Measurements from ENCODE around the gene CAMTA1.

CAMTA1 gene

DNA sequence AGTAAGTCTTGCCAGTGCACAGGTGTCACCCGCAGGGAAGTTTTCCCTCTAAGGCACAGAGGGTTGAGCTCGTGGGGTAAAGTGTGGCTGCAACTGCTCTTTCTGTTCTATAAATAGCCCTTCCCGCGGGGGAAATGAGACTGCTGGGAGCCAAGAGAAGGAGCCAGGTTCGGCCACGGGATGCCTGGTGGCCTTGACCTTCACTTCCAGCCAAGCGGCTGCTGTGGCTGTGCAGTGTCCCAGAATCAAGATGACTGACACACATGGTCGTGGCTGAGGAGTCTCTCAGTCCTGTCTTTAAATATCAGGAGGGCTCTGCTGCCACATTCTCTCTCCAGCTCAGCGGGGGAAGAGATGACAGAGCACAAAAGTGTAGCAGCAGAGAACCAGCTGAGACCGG is 831.7 kb downstream of the CAMTA1 start:
- DNase-seq, result peak; percentile 9

- peak; percentile 7 for DNase-seq
Measured at GRCh38 chr1:7617826-7618225, 832.6 kb downstream of the CAMTA1 start.

DNA sequence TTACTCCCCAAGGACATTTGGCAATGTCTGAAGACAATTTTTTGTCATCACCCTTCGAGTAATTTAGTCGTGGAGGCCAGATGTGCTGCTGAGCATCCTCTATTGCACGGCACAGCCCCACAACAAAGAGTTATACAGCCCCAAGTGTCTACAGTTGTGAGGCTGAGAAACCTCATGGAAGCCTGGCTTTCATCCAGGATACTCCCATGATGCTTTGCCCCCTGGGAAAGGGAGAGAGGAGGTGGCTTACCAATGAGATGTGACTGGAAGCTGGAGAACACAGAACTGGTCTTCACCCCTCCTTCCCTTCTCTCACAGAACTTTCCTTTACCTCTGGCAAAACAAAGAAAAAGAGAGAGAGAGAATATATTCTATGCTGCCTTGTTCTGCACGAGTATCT is 834.9 kb downstream of the CAMTA1 start:
- DNase-seq, result no peak

- DNase-seq, result peak; percentile 7
Measured at GRCh38 chr1:7621334-7622219, 836.3 kb downstream of the CAMTA1 start.

DNA sequence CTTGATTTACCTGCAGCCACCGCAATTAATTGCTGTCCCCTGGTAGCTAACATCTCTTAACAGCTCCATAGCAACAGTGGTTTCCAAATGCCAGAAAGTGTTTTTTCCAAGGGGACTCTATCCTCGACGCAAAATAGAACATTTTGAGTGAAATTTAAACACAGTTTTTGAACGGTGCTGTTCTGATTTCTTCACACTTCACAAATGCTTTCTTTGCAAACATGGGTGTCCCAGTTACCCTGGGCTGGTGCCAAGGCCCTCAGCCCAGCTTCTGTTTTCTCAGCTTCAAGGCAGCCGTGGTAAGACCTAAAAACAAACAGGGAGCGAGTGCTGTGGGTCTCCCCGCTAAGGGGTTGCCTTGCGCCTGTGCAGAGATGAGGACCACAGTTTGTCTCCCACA is 838.6 kb downstream of the CAMTA1 start:
- no peak for DNase-seq

DNA sequence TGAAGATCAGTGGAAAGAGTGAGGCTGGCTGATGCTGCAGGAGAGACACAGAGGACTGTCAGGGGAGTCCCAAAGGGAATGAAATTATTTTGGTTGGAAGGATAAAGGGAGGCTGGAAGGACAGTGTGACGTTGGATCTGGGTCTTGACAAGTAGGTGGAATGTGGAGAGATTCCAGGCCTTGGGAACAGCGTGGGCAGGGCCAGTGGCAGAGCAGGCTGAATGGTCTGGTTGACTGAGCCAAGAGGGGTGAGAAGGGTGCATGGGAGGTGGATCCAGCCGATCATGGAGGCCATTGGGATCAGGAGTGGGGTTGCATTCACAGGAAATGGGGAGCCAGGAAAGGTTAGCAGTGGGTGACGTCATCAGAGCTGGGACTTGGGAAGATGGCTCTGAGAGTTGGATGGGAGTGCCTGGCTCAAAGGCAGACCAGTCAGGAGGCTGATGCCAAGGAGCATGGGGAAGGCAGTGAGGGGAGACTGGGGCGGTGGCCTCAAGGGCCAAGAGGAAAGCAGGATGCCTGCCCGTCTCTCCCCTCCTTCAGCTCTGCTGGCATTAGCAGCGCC is 839.6 kb downstream of the CAMTA1 start:
- DNase-seq, result no peak

- DNase-seq, result no peak
Measured at GRCh38 chr1:7625401-7625800, 840.1 kb downstream of the CAMTA1 start.

GRCh38 chr1:7628273-7628672 is 843.0 kb downstream of the CAMTA1 start:
- no peak for DNase-seq

DNA sequence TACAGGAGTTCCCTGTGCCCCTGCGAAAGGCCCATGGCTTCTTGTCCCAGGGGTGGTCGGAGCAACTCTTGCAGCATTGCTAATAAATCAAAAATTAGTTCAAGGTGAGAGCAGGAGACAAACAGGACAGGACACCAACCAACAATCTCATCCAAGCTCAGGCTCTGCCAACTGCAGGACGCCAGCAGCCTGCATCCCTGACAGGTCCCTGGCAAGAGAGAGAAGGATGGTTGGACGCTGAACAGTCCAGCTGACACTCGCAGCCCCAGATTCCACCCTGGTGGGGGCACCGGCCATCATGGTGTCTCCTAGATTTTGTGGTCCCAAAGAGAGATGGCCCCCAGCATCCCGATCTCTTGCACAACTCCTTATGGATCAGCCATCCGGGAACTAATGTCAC is 843.8 kb downstream of the CAMTA1 start:
- no peak for DNase-seq

DNA sequence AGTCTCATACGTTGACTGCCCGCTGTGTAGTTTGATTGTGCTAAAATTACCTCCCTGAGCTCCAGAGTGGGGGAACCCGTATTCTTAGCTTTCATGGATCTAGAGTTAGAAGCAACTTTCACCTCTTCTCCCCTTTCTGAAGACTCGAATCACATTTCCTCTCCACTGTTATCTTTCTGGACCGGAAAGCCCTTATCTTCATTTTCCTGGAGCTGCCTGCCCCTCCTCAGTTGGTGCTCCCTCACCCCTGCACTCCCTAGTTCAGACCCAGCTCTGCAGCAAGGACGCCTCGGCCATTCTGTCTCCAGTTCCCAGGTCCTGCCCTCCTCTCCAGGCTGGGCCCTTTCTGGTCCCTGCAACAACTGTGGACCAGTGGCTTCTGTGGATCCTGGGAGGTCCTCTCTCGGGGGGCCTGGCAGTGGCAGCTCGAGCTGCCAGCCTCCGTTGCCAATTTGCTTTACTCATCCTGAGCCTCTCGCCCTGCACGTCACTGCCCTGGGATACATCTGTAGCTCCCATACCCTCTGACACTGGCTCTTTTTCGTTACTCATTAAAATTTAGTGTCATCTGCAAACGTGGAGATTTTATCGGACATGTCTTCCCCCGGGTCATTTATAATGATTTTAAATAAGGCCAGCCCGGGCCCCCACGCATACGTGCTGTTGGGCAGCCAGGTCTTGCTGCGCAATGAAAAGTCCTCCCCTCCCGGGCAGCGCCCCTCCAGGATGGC is 844.4 kb downstream of the CAMTA1 start:
- DNase-seq, result no peak

DNA sequence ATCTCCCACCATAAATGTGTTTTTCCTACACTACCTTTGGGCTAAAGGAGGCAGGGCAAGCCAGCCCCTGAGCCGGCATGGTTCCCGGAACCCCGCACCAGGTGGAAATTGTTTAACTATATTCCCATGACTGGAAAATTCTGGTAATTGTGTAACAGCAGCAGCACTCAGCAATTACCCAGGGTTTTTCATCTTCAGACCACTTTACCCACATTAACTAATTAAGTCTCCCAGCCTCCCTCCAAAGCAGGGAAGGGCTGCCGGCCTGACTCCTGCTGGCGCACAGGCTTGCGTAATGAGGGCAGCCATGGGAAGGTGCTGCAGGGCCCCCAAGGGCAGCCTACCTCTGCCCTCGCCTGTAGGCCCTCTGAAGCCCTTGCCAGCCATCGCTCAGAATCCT is 845.1 kb downstream of the CAMTA1 start:
- DNase-seq, result no peak

GRCh38 chr1:7632176-7632575 is 846.9 kb downstream of the CAMTA1 start:
- DNase-seq, result no peak

DNA sequence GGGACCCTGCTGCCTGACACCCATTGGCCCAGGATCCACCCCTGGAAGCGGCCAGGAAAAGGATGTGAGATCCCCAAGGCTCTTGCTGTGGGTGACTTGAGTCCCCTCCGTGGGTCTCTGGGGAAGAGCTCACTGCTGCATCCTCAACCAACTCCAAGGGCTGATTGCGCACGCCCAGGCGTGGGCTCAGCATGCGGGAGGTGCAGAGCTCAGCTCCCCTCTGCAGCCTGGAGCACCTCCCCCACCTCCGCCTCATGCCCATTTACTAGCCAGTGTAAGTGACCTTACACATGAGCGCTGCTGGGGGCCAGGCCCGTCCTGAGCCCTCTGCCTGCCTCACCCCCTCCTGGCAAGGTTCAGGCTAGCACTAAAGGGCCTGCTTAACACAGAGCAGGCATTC is 847.4 kb downstream of the CAMTA1 start:
- DNase-seq, result no peak

- no peak for DNase-seq
Measured at GRCh38 chr1:7633506-7634245, 848.4 kb downstream of the CAMTA1 start.

- no peak for DNase-seq
Measured at GRCh38 chr1:7634546-7635240, 849.4 kb downstream of the CAMTA1 start.

GRCh38 chr1:7636795-7637526 is 851.7 kb downstream of the CAMTA1 start:
- DNase-seq, result no peak

DNA sequence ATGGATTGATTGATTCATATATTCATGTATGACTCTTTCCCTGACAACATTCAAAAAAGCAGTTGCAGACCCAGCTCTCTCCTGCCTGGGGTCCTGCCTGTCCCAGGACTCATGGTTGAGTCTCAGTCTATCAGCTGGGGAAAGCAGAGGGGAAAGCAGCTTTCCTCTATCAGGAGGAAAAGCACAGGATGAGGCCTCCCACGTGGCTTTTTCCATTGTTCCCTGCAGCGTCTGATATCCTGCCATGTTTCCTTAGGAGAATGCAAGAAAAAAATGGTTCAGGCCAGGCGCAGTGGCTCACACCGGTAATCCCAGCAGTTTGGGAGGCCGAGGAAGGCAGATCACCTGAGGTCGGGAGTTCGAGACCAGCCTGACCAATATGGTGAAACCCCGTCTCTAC is 852.8 kb downstream of the CAMTA1 start:
- no peak for DNase-seq

DNA sequence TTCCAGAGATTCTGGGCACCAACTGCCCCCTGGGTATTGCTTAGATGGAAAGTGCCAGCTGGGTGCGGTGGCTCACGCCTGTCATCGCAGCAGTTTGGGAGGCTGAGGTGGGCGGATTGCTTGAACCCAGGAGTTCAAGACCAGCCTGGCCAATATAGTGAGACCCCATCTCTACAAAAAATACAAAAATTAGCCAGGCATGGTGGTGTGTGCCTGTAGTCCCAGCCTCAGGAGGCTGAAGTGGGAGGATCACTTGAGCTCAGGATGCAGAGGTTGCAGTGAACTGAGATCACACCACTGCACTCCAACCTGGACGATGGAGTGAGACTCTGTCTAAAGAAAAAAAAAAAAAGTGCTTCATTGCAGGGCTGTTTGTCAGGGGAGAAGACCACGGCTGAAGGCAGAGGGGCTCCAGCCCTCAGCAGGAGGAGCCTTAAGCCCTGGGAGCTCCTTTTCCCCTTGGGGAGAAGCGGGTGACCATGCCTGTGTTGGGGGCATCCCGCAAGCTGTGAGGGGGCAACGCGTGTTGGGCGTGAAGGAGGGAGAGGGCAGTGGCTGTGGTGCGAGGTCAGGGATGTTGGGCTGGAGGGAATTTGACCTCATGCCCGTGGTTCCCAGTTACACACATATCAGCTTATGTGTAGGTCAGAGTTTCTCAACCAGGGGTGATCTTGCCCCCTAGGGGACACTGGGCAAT is 854.3 kb downstream of the CAMTA1 start:
- no peak for DNase-seq

- no peak for DNase-seq
Measured at GRCh38 chr1:7640350-7640749, 855.1 kb downstream of the CAMTA1 start.

DNA sequence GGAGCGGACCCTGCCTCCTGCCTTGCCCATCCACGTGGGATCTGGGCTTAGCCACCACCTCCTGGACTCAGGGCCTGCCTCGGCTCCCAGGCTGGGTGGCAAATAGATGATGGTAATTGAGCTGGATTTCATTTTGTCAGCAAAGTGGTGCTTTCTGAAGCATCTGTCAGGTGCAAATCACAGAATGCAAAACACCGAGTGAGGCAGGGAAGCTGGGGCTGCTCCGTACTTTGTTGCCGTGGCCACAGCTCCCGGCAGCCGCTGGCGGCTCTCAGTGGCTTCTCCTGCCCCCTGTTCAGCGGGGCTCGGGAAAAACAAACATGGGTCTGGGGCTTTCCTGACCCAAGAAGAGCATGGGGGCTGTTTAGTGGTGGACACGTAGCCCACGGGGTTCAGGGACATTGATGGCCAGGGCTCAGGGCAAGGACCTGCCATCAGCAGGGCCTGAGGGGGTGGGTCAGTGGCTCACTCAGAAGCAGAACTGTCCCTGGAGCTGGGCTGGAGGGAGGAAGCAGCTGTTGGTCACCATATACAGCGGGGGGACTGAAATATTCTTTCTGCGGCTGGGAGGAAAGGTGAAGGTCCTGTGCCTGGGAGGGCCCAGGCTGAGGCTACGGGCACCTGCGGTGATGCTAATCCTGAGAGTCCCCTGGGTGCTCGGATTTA is 855.8 kb downstream of the CAMTA1 start:
- no peak for DNase-seq
